IPS-20b (cell line): ENCODE data around the gene PWWP2B.
"Not testable (repeated sequence)": the region's sequence is repeated elsewhere in the genome, so short reads cannot be mapped to it uniquely, and the experiment has no call there.

Experiments
- H3K27ac ChIP-seq: one replicate; pipeline ENCODE4 v1.5.1; 2013; ENCODE audit warnings: low read length
- H3K27me3 ChIP-seq: 2 replicates; pipeline ENCODE4 v1.6.1; 2013; ENCODE audit warnings: mild to moderate bottlenecking, low read length, inconsistent platforms; ENCODE audit not compliant: insufficient read depth
- H3K36me3 ChIP-seq: 2 replicates; pipeline ENCODE4 v1.6.1; 2013; ENCODE audit warnings: low read depth, mild to moderate bottlenecking, inconsistent platforms, low read length, moderate library complexity; ENCODE audit not compliant: insufficient read depth
- H3K4me1 ChIP-seq: 2 replicates; pipeline ENCODE4 v1.6.1; 2013; ENCODE audit warnings: mild to moderate bottlenecking, control low read depth, inconsistent platforms, low read length, moderate library complexity; ENCODE audit not compliant: insufficient read depth
- H3K4me3 ChIP-seq: 2 replicates; pipeline ENCODE4 v1.5.1; 2013; ENCODE audit warnings: mild to moderate bottlenecking, low read length, inconsistent platforms
- H3K9ac ChIP-seq: 2 replicates; pipeline ENCODE4 v1.6.1; 2013; ENCODE audit warnings: low read depth, mild to moderate bottlenecking, inconsistent platforms, low read length, moderate library complexity
- H3K9me3 ChIP-seq: 2 replicates; pipeline ENCODE4 v1.6.1; 2013; ENCODE audit warnings: mild to moderate bottlenecking, low read depth, low read length, inconsistent platforms; ENCODE audit not compliant: insufficient read depth

PWWP2B gene

DNA sequence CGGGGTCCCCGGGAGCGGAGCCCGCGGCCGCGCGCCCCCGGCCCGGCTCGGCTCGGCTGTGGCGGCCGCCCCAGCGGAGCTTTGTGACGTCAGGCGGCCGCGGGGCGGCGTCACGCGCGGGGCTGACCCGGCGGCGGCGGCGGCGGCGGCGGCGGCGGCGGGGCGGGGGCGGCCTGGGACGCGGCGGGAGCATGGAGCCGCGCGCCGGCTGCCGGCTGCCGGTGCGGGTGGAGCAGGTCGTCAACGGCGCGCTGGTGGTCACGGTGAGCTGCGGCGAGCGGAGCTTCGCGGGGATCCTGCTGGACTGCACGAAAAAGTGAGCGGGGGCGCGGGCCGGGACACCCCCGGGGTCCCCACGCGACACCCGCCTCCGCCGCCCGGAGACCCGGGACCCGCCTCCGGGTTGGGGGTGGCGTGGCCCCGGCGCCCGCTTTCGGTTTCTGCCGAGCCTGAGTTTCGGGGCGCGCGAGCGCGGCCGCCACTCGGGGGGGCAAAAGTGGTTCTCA, at the start of gene PWWP2B:
TSS of gene PWWP2B (plus strand) at position 165 of the 506 bp plus-strand sequence. CDS start at position 192, 27 bp downstream.
- Histone ChIP-seq H3K36me3 (no peaks in the 10 kb centered on the region), H3K4me1 (peaks cover 4% of the 10 kb centered on the region; the same call in 1 of the 2 replicates), H3K9ac (no peak within 1 kb of the TSS), H3K27ac (no peak within 1 kb of the TSS), H3K27me3 (peaks cover 23% of the 10 kb centered on the region), H3K9me3 (no peaks in the 10 kb centered on the region), H3K4me3 (peak within 1 kb of the TSS; percentile 65)

- no peaks in the 10 kb centered on the region for H3K9me3 ChIP-seq
- no peaks in the 10 kb centered on the region for H3K27me3 ChIP-seq
- no peaks in the 10 kb centered on the region for H3K36me3 ChIP-seq
- H3K27ac ChIP-seq: no peak overlapping the region
- H3K9ac ChIP-seq: no peak overlapping the region; the same call in 1 of the 2 replicates
- no peaks in the 10 kb centered on the region for H3K4me1 ChIP-seq
- H3K4me3 ChIP-seq: no peak overlapping the region
These were observed 49.6 kb upstream of the PWWP2B start for GRCh38 chr10:132347211-132347930.

DNA sequence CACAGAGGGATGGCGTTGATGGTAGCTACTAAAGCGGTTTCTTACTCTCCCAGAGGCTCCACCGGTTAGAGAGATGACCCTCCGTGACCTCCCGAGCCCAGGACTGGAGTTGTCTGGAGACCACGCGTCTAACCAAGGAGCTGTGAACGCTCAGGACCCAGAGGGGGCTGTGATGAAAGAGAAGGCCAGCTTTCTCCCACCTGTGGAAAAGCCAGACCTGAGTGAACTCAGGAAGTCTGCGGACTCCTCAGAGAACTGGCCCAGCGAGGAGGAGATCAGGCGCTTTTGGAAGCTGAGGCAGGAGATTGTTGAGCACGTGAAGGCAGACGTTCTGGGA, 49.1 kb upstream of the PWWP2B start:
- H3K4me3 ChIP-seq: no peak overlapping the region
- H3K36me3 ChIP-seq: no peaks in the 10 kb centered on the region
- H3K9me3 ChIP-seq: no peaks in the 10 kb centered on the region
- H3K27ac ChIP-seq: no peak overlapping the region
- no peak overlapping the region for H3K9ac ChIP-seq
- H3K4me1 ChIP-seq: no peaks in the 10 kb centered on the region
- H3K27me3 ChIP-seq: no peaks in the 10 kb centered on the region

DNA sequence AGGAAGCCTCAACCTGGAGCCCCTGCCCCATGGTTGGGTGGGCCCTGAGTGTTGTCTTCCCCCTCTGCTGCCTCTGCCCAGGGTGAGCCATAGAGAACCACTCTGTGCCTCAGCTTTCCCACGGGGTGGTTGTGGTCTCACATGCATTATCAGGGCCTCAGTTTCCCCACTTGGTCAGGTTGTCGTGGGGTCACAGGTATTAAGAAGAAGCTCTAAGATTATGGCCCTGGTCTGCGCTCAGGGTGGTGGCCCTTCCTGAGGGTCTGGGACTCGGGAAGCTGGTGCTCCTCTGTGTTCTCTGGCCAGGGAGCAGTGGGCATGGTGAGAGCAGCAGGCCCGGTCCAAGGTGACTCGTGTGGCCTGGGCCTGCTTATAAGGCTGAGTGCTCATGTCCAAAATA, 47.2 kb upstream of the PWWP2B start:
- H3K4me3 ChIP-seq: no peak overlapping the region
- no peaks in the 10 kb centered on the region for H3K4me1 ChIP-seq
- H3K36me3 ChIP-seq: no peaks in the 10 kb centered on the region
- no peaks in the 10 kb centered on the region for H3K9me3 ChIP-seq
- no peaks in the 10 kb centered on the region for H3K27me3 ChIP-seq
- no peak overlapping the region for H3K27ac ChIP-seq
- no peak overlapping the region for H3K9ac ChIP-seq

GRCh38 chr10:132350391-132350790, 46.6 kb upstream of the PWWP2B start:
- Histone ChIP-seq H3K4me3 (no peak overlapping the region), H3K9ac (no peak overlapping the region), H3K27ac (no peak overlapping the region), H3K4me1 (no peaks in the 10 kb centered on the region), H3K9me3 (no peaks in the 10 kb centered on the region), H3K27me3 (no peaks in the 10 kb centered on the region), H3K36me3 (no peaks in the 10 kb centered on the region)

- no peak overlapping the region for H3K9ac ChIP-seq
- no peaks in the 10 kb centered on the region for H3K36me3 ChIP-seq
- H3K27me3 ChIP-seq: no peaks in the 10 kb centered on the region
- no peaks in the 10 kb centered on the region for H3K9me3 ChIP-seq
- H3K4me1 ChIP-seq: no peaks in the 10 kb centered on the region
- no peak overlapping the region for H3K27ac ChIP-seq
- no peak overlapping the region for H3K4me3 ChIP-seq
These were observed 46.1 kb upstream of the PWWP2B start for GRCh38 chr10:132350946-132351345.

GRCh38 chr10:132351611-132352010, 45.4 kb upstream of the PWWP2B start:
- H3K27ac ChIP-seq: no peak overlapping the region
- H3K9ac ChIP-seq: no peak overlapping the region
- H3K27me3 ChIP-seq: no peaks in the 10 kb centered on the region
- H3K36me3 ChIP-seq: no peaks in the 10 kb centered on the region
- no peak overlapping the region for H3K4me3 ChIP-seq
- H3K9me3 ChIP-seq: no peaks in the 10 kb centered on the region
- no peaks in the 10 kb centered on the region for H3K4me1 ChIP-seq

- H3K4me3 ChIP-seq, H3K9ac ChIP-seq, H3K4me1 ChIP-seq, H3K27me3 ChIP-seq, H3K9me3 ChIP-seq, H3K36me3 ChIP-seq, H3K27ac ChIP-seq: not testable (repeated sequence)
These were observed 44.3 kb upstream of the PWWP2B start for GRCh38 chr10:132352462-132353308.

DNA sequence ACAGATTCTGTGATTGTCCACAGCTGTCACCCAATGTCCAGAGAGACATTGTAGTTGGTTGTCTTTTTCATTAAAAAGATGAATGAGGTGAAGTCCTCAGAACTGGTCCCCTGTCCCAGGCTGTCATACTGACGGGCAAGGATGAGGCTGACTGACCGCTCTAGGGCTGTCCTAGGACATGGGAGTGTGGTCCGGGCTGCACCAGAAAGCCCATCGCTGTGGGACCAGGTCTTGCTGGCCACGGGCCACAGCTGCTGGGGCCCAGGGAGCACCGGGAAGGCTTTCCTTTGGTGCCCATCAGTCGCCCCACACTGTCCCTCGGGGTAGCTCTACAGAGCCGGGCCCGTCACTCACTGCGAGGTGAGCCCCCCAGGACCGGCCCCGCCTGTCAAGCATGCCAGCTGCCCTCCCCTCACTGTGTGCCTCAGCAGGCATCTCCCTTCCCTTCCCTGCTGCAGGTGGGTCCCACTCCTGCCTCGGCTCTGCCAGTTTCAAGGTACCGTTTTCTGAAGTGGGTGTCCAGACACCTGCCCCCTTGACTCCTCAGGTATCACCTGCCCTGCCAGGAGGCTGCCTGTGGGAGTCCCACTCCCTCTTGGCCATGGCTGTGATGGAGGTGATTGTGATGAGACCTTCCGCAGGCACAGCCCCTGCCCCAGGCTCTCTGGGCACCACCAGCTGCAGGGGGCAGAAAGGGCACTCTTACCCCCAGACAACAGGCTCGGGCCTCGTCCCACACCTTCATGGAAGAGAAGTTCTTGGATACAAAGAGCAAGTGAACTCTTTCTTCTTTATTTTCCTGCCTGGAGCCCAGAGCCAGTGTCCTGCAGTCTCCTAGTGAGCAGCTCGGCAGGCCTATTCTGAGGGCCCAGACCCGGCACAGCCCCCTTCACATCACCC, 43.3 kb upstream of the PWWP2B start:
- no peaks in the 10 kb centered on the region for H3K9me3 ChIP-seq
- H3K36me3 ChIP-seq: no peaks in the 10 kb centered on the region
- H3K9ac ChIP-seq: no peak overlapping the region
- no peaks in the 10 kb centered on the region for H3K4me1 ChIP-seq
- no peak overlapping the region for H3K4me3 ChIP-seq
- H3K27me3 ChIP-seq: no peaks in the 10 kb centered on the region
- H3K27ac ChIP-seq: no peak overlapping the region

DNA sequence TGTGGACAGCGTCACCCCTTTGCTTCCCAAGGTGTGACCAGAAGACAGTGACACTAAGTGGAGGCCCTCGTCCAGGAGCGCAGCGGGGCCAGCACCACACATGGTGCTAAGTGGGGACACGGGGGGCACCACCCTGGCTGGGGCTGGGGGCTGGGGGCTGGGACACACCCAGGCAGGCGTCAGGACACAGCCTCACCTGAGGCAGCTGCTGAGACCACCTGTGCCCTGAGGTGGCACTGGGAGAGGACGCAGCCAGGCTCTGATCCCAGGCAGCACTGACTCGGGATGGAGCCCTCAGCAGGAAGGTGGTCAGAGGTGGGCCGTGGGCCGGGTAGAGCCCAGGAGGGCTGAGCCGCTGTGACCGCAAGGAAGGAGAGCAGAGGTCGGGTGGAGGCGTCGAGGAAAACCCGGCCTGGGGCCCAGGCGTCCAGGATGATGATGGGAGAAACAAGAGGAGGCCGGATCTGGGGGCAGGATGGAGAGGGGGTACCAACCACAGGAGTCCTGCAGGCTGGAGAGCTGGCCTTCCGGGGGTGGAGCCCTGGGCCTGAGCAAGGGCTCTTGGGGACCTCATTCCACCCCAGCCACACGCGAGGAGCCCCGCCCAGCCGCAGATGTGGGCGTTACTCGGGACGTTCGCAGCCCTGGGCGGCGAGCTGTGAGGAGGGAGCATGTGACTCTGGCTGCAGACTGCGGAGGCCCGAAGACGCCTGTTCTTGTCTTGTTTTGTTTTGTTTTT, 42.5 kb upstream of the PWWP2B start:
- H3K27me3 ChIP-seq: no peaks in the 10 kb centered on the region
- no peak overlapping the region for H3K4me3 ChIP-seq
- no peak overlapping the region for H3K9ac ChIP-seq
- H3K27ac ChIP-seq: no peak overlapping the region
- H3K9me3 ChIP-seq: no peaks in the 10 kb centered on the region
- no peaks in the 10 kb centered on the region for H3K36me3 ChIP-seq
- no peaks in the 10 kb centered on the region for H3K4me1 ChIP-seq

DNA sequence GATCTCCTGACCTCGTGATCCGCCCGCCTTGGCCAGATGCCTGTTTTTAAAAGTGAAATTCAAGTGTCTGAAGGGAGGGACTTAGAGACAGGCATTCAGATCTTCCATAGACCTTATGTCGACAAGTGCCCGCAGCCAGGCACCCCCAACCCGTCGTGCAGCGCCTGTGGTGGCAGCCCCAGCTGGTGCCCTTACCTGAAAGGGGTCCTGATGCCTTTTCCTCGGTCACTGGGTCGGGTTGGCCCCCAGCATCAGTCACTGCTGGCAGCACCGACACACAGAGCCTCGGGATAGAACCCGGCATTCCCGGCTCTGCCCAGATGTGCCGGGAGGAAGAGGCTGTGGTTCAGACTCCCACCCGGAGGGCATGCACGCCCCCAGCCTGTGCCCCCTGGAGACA, 41.7 kb upstream of the PWWP2B start:
- no peak overlapping the region for H3K27ac ChIP-seq
- no peak overlapping the region for H3K4me3 ChIP-seq
- no peak overlapping the region for H3K9ac ChIP-seq

More for the DNA sequence above, 41.7 kb upstream of the PWWP2B start:
- H3K4me1 ChIP-seq: no peaks in the 10 kb centered on the region
- no peaks in the 10 kb centered on the region for H3K36me3 ChIP-seq
- no peaks in the 10 kb centered on the region for H3K9me3 ChIP-seq
- no peaks in the 10 kb centered on the region for H3K27me3 ChIP-seq
